Gastrocnemius medialis (tissue), 4 donors: ENCODE data around the gene SPR. TPM values are rescaled to one million over a fixed set of nuclear protein-coding genes. Genes with fewer than 3 reads are reported as not detected.

Source experiments
- ATAC-seq, 2 donors: fragments of 150-250 bp; one replicate each; pipeline ENCODE4 v1.9.1; 2016
- DNase-seq, 2 donors: peaks; one replicate each; pipeline ENCODE4 v3.0.0-alpha.2; 2019
- H3K27ac ChIP-seq, 4 donors: fragments of 200-600 bp; sonication (generic); 1 replicate in 1 of 4; 2 replicates in 3 of 4; pipeline ENCODE4 v1.5.1; 2016 to 2018; ENCODE audit warnings: mild to moderate bottlenecking in 2 of 4, moderate library complexity in 1 of 4
- H3K27me3 ChIP-seq, 3 donors: fragments of 200-600 bp; sonication (generic) in 2 of 3; 1 replicate in 1 of 3; 2 replicates in 2 of 3; pipeline versions ENCODE4 v1.5.1 to v1.6.0; 2016 to 2019; ENCODE audit warnings: mild to moderate bottlenecking in 1 of 3, moderate library complexity in 1 of 3
- H3K36me3 ChIP-seq, 2 donors: fragments of 200-600 bp; sonication (generic) in 1 of 2; one replicate each; pipeline ENCODE4 v1.5.1; 2017 to 2018
- H3K4me1 ChIP-seq, 2 donors: fragments of 200-600 bp; sonication (generic) in 1 of 2; one replicate each; pipeline ENCODE4 v1.5.1; 2016 to 2017; ENCODE audit warnings: mild to moderate bottlenecking in 2 of 2
- H3K4me3 ChIP-seq, 4 donors: fragments of 200-600 bp; sonication (generic) in 3 of 4; 1 replicate in 1 of 4; 2 replicates in 3 of 4; pipeline ENCODE4 v1.5.1; 2016 to 2019; ENCODE audit warnings: mild to moderate bottlenecking in 2 of 4
- H3K9me3 ChIP-seq, 3 donors: fragments of 200-600 bp; sonication (generic) in 2 of 3; 1 replicate in 1 of 3; 2 replicates in 2 of 3; pipeline ENCODE4 v1.5.1; 2016 to 2019
- POLR2A ChIP-seq, 2 donors: fragments of 450-650 bp; IDR thresholded peaks; one replicate each; pipeline ENCODE4 v1.6.1; 2017; ENCODE audit warnings: antibody characterized with exemption in 2 of 2, mild to moderate bottlenecking in 2 of 2, moderate library complexity in 2 of 2
- in situ Hi-C, 4 donors: fragments of 200-750 bp; cut with MboI; loops; one replicate each; pipeline versions ENCODE4 v1.15.0 to v1.8.0; 2017; ENCODE audit warnings: low sequenced_read_pairs in 4 of 4
- intact Hi-C: fragments of 100-400 bp; cut with DNase I; formaldehyde crosslinking; loops from one replicate; pipeline ENCODE4 v1.15.1; 2023; ENCODE audit warnings: low total_unique reads
- total RNA-seq, 4 donors: library from RNA; depleted of rRNA; stranded (reverse); fragments of >200 nt; gene quantifications; one replicate each; pipeline versions ENCODE4 v1.1.0 to v1.2.3, GENCODE V29; 2016
- TF ChIP-seq, protein P1 (sequence below), 5 experiments: fragments of 450-650 bp in 3 of 5; fragments of 200-600 bp in 2 of 5; sonication (generic) in 2 of 5; IDR thresholded peaks in 4 of 5; conservative IDR thresholded peaks in 1 of 5; 1 replicate in 4 of 5; 2 replicates in 1 of 5; pipeline ENCODE4 v1.5.1; 2016 to 2019; ENCODE audit warnings: antibody characterized with exemption in 5 of 5, mild to moderate bottlenecking in 3 of 5, moderate library complexity in 3 of 5

SPR gene
- 10 to 100 TPM; 22.8 to 71.0 (median 33.6) TPM for total RNA-seq

DNA sequence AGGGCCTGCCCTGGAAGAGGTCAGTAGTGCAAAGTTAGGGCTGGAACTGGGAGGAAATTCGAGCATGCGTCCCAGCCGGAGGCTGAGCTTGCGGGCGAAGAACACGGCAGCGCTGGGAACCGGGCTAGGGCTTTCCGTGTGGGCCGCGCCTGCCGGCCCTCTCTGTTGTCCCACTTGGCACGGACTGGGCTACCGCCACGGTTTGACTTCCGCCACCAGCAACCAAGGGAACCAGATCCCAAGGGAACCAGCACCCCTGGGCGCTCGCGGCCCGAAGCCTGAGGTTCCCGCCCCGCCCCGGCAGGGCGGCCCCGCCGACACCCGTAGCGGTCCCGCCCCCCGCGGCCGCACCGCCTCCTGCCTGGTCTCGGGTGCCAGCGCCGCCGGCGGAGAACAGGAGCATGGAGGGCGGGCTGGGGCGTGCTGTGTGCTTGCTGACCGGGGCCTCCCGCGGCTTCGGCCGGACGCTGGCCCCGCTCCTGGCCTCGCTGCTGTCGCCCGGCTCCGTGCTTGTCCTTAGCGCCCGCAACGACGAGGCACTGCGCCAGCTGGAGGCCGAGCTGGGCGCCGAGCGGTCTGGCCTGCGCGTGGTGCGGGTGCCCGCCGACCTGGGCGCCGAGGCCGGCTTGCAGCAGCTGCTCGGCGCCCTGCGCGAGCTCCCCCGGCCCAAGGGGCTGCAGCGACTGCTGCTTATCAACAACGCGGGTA, at the start of gene SPR:
TSS of gene SPR (plus strand) at position 377 of the 708 bp plus-strand sequence. CDS start at position 402, 25 bp downstream.
- peak within 1 kb of the TSS; percentile 60 to 88 (median 76) for H3K4me3 ChIP-seq
- DNase-seq, result peak; percentile 46 to 69
- H3K4me1 ChIP-seq, result peaks cover 12 to 33% of the 10 kb centered on the region in 2 donors
- peaks cover 0 to 11% of the 10 kb centered on the region in 2 donors for H3K36me3 ChIP-seq
- peak within 1 kb of the TSS; percentile 82 to 96 (median 89) for H3K27ac ChIP-seq
- intact Hi-C loops (loop anchor here (1.0 to 5.0 kb wide), 5 partner anchors 25 to 290 kb away; partner anchors contain the start of genes EMX1 and SFXN5), in situ Hi-C loops (loop anchor here in 1 of 4 donors (25.0 kb wide), 1 partner anchor 275 kb away; no protein-coding TSS in a partner anchor)
- H3K27me3 ChIP-seq, result no peaks in the 10 kb centered on the region
- TF ChIP-seq, protein P1, sequence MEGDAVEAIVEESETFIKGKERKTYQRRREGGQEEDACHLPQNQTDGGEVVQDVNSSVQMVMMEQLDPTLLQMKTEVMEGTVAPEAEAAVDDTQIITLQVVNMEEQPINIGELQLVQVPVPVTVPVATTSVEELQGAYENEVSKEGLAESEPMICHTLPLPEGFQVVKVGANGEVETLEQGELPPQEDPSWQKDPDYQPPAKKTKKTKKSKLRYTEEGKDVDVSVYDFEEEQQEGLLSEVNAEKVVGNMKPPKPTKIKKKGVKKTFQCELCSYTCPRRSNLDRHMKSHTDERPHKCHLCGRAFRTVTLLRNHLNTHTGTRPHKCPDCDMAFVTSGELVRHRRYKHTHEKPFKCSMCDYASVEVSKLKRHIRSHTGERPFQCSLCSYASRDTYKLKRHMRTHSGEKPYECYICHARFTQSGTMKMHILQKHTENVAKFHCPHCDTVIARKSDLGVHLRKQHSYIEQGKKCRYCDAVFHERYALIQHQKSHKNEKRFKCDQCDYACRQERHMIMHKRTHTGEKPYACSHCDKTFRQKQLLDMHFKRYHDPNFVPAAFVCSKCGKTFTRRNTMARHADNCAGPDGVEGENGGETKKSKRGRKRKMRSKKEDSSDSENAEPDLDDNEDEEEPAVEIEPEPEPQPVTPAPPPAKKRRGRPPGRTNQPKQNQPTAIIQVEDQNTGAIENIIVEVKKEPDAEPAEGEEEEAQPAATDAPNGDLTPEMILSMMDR (IDR thresholded peaks at IDR 0.05 in 4 of 5, conservative IDR thresholded peaks at IDR 0.05 in 1 of 5), result no peak
- TF ChIP-seq POLR2A (IDR thresholded peaks at IDR 0.05), result peak in 1 of 2 donors; percentile 26
- peak; percentile 80 to 87 for ATAC-seq
- no peaks in the 10 kb centered on the region for H3K9me3 ChIP-seq

GRCh38 chr2:72840066-72840465, 47.1 kb upstream of the SPR start:
- DNase-seq (no peak), ATAC-seq (no peak)
- H3K4me1 ChIP-seq, result no peaks in the 10 kb centered on the region
- H3K27me3 ChIP-seq, result no peaks in the 10 kb centered on the region
- in situ Hi-C loops (no loop called here), intact Hi-C loops (no loop called here)
- no peaks in the 10 kb centered on the region for H3K9me3 ChIP-seq
- TF ChIP-seq POLR2A (IDR thresholded peaks at IDR 0.05), result no peak
- TF ChIP-seq, protein P1 (IDR thresholded peaks at IDR 0.05 in 4 of 5, conservative IDR thresholded peaks at IDR 0.05 in 1 of 5), result no peak
- no peak overlapping the region for H3K4me3 ChIP-seq
- no peak overlapping the region for H3K27ac ChIP-seq
- no peaks in the 10 kb centered on the region for H3K36me3 ChIP-seq

- no peak for ATAC-seq
Observed at GRCh38 chr2:72841462-72842125, 45.6 kb upstream of the SPR start.

GRCh38 chr2:72843301-72843700, 43.9 kb upstream of the SPR start:
- ATAC-seq, result no peak
- in situ Hi-C loops, result no loop called here
- intact Hi-C loops, result no loop called here

More at GRCh38 chr2:72841462-72842125, 45.6 kb upstream of the SPR start:
- DNase-seq, result no peak
- no peak overlapping the region for H3K27ac ChIP-seq
- no peak overlapping the region for H3K4me3 ChIP-seq
- intact Hi-C loops (no loop called here), in situ Hi-C loops (no loop called here)
- no peaks in the 10 kb centered on the region for H3K36me3 ChIP-seq
- TF ChIP-seq, protein P1 (IDR thresholded peaks at IDR 0.05 in 4 of 5, conservative IDR thresholded peaks at IDR 0.05 in 1 of 5), result no peak
- TF ChIP-seq POLR2A (IDR thresholded peaks at IDR 0.05), result no peak
- H3K9me3 ChIP-seq, result no peaks in the 10 kb centered on the region
- H3K4me1 ChIP-seq, result no peaks in the 10 kb centered on the region
- no peaks in the 10 kb centered on the region for H3K27me3 ChIP-seq

More at GRCh38 chr2:72843301-72843700, 43.9 kb upstream of the SPR start:
- H3K27me3 ChIP-seq, result no peaks in the 10 kb centered on the region
- no peaks in the 10 kb centered on the region for H3K4me1 ChIP-seq
- no peaks in the 10 kb centered on the region for H3K36me3 ChIP-seq
- DNase-seq, result no peak
- TF ChIP-seq, protein P1 (IDR thresholded peaks at IDR 0.05 in 4 of 5, conservative IDR thresholded peaks at IDR 0.05 in 1 of 5), result no peak
- no peak for TF ChIP-seq POLR2A (IDR thresholded peaks at IDR 0.05)
- H3K27ac ChIP-seq, result no peak overlapping the region
- no peaks in the 10 kb centered on the region for H3K9me3 ChIP-seq
- no peak overlapping the region for H3K4me3 ChIP-seq
